NCI-H2029 (cell line): ENCODE results near the gene CDH23.

Experiments
- DNase-seq: peaks from one replicate; lab custom pipeline; 2025; lab: John Stamatoyannopoulos, UW

CDH23 gene

GRCh38 chr10:71643904-71644303, 247.2 kb downstream of the CDH23 start:
- DNase-seq: no peak

DNA sequence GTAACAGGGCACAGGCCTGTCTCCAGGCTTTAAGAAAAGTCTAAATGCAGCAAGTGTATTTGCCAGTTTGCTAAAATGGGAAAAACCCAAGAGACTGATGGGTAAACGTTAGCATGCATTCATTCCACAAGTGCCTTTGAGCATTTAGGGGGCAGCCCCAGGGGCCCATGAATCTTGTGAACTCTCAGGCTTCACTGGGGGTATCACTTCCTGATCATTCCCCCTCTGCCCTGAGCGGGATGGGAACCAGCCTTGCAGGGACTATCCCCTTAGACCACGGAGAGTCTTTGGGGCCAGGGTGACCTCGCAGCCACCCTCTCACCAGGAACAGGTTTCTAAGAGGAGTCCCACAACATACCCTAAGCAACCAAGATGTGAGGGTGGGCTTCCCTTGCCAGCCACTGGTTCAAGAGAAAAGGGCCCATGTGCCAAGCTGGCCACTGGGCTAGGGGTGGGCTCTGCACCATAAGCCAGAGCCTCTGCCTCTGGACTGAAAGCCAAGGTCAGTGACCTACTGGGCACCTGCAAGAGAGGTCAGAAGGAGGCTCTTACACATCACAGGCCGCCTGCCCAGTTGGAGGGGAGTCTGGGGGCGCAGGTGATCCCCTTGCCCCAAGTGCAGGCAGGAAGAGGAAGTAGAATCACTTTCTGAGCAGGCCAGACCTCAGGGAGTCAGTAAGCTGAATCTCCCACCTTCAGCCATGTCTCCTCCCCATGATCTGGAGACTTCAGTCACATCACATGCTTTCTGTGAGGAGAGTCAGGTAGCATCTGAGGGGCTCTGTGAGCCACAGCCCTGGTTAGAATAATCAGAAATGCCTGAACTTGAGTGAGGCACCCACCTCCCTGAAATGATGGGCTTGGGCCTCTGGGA, 247.8 kb downstream of the CDH23 start:
- no peak for DNase-seq

DNA sequence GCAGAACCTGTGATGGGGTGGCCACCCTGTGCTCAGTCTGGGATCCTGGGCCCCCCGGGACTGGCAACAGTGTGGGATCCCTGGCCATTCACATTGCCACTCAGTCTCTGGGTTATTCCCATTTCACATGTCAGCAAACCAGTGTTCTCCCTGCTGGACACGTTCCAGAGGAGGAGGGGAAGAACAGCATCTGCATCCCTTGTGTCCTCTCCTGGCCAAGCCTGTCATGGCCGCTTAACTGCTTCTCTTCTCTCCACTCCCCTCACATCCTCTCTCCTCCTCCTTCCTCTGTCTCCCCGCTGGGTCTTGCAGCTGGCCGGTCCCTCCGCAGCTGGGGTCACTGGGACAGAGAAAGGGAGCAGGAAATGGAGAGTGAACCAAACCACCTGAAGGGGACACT, 248.5 kb downstream of the CDH23 start:
- no peak for DNase-seq

GRCh38 chr10:71646037-71646436, 249.3 kb downstream of the CDH23 start:
- DNase-seq: no peak

DNA sequence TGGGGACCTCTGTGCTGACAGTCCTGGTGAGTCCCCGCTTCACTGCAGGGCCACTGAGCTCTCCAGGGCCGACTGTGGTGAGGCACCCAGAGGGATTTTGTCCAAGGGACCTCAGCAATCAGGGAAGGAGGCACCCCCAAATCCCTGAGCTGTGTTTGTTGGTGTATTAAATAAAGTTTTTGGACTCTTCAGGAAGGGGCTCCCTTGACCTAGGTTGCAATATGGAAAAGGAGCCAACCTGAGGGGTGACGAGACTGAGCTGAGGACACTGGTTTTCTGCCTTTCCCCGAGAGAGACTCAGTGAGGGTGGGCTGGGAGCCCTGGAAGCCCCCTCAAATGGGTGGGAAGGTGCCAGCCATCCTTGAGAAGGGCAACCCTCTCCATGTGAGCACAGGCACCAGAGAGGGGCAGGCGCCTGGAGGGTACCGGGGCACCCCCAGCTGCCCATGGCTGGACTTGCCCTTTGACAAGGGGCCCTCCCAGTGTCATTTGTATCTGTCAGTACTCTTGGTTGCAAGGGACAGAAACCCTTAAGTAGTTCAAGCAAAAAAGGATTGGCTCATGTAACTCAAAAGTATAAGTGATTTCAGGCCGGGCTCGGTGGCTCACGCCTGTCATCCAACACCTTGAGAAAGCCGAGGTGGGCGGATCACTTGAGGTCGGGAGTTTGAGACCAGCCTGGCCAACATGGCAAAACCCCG, 250.0 kb downstream of the CDH23 start:
- no peak for DNase-seq

GRCh38 chr10:71647526-71648253, 251.0 kb downstream of the CDH23 start:
- no peak for DNase-seq

DNA sequence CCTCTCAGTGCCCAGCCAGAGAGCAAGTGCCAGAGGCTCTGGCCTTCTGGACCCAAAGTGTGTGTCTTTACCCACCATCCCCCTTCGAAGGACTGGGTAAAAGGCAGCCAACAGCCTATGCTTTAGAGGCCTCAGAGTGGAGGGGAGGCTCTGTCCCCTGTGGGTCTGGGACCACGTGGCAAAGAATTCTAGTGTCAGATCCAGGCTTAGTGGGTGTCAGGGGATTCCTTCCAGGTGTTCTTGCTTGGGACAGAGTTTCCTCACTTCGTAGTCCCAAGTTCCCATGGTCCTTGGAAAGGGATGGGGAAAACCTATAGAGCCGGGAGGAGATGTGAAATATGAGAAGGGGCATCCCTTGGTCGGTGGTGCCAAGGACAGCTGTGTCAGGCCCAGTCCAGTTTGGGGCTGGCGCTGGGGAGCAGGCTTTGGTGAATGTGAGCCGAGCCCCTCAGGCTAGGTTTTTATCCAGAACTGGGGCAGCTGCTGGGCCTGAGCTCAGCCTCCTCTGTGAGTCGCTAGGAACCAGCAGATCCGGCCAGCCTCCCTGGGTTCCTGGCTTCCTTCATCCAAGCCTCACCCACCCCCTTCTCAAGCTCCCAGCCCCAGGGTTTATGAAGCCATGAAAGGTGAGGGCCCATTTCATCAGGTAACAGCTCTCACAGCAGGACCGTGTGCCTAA, 251.7 kb downstream of the CDH23 start:
- DNase-seq: no peak

- DNase-seq: no peak
These were observed 252.2 kb downstream of the CDH23 start for GRCh38 chr10:71648933-71649320.

DNA sequence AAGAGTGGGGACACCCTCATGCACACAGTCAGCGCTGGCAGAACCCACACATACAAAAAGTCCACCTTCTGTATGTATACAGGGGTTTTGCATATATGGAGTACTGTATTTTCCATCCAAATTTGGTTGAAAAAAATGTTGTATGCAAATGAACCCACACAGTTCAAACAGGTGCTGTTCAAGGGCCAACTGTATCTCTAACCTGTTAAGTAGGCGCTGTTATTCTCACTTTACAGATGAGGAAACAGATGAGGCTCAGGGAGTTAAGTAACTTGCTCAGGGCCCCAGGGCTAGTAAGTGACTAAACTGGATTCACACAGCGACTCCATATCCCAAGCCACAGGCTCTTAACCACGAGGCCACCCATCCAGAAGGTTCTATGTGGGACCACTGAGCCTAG, 252.9 kb downstream of the CDH23 start:
- no peak for DNase-seq

DNA sequence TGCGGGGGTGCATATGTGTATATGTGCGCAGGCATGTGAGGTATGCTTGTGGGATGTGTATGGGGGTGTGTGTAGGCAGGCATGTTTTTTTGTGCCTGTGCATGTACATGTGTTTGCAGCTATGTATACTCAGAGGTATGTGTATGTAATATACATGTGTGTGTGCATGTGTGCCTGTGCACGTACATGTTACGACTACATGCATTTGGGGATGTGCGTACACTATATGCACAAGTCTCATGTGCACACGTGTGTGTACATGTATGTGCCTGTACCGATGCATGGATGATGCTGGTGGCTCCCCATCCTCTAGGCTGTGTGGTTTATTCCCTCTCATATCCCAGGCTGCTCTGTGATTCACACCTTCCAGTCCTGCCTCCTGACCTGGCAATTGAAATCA, 253.7 kb downstream of the CDH23 start:
- DNase-seq: no peak

GRCh38 chr10:71651428-71651827, 254.7 kb downstream of the CDH23 start:
- DNase-seq: no peak

DNA sequence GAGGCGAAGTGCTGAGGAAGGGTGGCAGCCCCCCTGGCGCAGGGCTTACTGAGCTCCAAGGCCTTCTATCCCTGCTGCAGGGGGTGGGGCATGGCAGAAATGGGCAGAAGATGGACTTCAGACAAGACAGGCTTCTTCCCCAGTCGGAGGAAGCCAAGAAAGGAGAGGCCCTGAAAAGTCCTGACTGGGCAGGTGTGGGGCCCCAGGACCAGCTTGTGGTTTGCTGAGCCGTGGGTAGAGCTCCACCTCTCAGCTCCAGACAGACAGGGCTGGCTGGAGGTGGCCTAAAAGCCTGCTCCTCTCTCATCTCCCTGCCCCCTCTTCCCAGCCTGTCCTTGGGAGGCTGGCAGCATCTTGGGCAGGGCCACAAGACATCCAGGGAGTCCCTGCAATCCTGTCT, 255.2 kb downstream of the CDH23 start:
- DNase-seq: no peak

GRCh38 chr10:71653044-71653443, 256.3 kb downstream of the CDH23 start:
- DNase-seq: no peak

DNA sequence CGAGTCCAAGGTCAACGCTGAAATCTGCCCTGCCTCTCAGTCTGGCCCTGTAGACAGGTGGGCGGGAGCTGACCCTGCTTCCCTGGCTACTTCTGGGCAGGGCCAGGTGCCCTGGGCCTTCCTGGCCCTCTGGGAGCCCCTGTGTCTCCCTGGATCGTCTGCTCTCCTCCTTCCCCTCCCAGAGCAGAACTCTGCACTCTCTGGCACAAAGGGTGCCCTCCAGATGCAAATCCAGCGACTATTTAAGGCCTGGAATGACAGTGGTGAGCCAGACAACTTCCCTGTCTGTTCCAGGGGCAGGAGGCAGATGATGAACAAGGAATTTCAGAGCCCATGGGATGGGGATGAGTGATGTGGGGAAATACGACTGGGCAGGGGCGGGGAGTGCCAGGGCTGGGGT, 259.5 kb downstream of the CDH23 start:
- DNase-seq: no peak

DNA sequence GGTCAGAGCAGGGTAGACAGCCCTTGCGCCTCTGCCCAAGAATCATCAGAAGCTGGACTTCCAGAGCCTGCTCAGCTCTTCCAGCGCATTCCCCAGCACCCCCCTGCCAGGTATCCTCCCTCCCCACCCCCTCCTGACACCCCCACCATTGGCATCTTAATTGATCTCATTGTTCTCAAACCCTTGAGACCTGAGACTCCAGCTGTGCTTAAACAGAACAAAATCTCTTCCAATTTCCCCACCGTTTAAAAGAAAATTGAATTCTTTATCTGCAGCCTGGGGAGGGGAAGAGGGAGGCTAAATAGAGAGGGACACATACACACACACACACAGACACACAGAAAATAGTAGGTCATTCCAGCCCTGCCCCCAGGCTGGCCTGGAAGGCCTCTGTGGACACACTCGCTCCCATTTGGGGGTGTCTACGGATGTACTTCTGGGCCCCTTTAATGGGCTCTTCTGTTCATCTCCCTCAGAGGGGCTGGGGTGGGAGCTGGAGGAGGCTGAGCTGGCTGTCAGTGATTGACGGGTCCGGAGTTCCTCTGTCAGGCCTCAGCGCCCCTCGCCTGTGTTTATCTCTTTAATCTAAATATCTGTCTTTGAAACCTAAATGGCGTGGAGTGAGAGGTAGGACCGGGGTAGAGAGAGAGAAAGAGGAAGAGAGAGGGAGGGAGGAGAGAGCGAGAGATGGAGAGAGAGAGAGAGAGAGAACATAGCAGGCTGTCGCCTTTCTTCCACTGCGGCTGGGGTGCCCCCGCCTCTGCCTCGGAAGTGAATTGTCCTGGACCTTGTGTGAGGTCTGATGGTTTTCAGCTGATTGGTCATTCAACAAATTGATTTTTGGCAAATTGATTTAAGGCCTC, 261.1 kb downstream of the CDH23 start:
- DNase-seq: no peak

DNA sequence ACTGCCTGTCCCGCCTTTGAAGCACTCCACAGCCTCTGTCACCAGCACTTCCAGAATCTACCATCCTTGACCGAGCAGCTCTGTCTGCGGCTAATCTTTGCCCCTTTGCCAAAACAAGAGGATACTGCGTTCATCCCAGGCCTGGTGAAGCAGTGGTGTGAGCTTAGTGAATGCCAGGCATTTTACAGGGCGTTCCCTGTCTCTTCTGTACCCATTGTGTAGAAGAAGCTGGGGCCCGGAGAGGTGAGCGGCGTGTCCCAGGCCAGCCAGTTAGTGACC, 261.7 kb downstream of the CDH23 start:
- DNase-seq: no peak

- DNase-seq: no peak
These were observed 262.5 kb downstream of the CDH23 start for GRCh38 chr10:71659111-71659634.

GRCh38 chr10:71659737-71660136, 263.0 kb downstream of the CDH23 start:
- no peak for DNase-seq

DNA sequence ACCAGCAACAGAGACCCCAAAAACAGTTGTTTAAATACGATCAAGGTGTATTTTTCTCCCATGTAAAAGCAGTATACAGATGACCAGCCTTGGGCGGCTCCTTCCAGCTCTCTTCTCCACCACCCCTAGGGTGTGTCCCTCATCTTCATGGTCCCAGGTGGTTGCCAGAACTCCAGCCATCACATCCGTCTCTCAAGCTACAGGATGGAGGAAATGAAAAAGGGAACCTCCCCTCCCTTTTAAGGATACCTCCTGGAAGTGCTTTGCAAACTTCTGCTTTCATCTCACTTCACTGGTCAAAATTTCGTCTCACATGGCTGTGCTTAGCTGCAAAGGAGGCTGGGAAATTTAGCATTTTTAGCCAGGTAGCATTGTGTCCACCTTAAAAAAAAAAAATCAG, 263.6 kb downstream of the CDH23 start:
- no peak for DNase-seq

GRCh38 chr10:71661060-71661622, 264.4 kb downstream of the CDH23 start:
- DNase-seq: no peak

DNA sequence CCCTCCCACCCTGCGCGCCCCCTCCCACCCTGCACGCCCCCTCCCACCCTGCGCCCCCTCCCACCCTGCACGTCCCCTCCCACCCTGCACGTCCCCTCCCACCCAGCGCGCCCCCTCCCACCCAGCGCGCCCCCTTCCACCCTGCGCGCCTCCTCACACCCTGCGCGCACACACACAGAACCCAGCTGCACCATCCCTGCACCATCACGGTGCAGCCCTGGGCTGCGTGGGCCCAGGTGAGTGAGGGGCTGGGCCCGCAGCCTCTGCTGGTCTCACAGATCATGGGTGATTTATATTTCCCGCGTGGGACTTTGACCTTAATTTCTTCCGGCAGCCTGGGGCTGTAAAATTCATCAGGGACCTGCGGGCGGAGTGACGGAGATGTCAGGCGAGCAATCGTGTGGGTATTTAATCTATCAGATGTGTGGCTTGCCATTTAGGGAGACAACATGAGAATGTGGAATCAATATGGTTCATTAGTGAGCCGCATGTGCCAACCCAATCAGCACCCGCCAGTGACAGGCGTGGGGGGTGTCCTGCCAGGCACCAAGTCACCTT, 265.1 kb downstream of the CDH23 start:
- DNase-seq: no peak
